K562 (cell line): Measurements from ENCODE around the gene ZNF420. TPM values are rescaled to one million over a fixed set of nuclear protein-coding genes. Genes with fewer than 3 reads are reported as not detected.

ENCODE experiments used
- CREBBP ChIP-seq: IDR thresholded peaks from one replicate; pipeline ENCODE4 v1.6.1; 2012; ENCODE audit warnings: low read depth, mild to moderate bottlenecking, control low read depth, inconsistent platforms, low read length
- FOSL1 ChIP-seq: fragments of 200-800 bp; sonication (Bioruptor generic); conservative IDR thresholded peaks from 2 replicates; pipeline ENCODE4 v1.6.1; 2016; ENCODE audit warnings: missing genetic modification characterization, missing compliant biosample characterization
- FOXJ3 ChIP-seq: sonication (generic); formaldehyde crosslinking; IDR thresholded peaks from 2 replicates; pipeline ENCODE4 v1.4.0; 2020; ENCODE audit warnings: mild to moderate bottlenecking, missing genetic modification reagents
- HDGF ChIP-seq: fragments of 450-650 bp; IDR thresholded peaks from 2 replicates; pipeline ENCODE4 v1.6.1; 2016
- KAT8 ChIP-seq: fragments of 450-650 bp; IDR thresholded peaks from 2 replicates; pipeline ENCODE4 v1.6.1; 2016; ENCODE audit warnings: low read depth, mild to moderate bottlenecking
- L3MBTL2 ChIP-seq: fragments of 450-650 bp; IDR thresholded peaks from 2 replicates; pipeline ENCODE4 v1.6.1; 2016; ENCODE audit warnings: mild to moderate bottlenecking, moderate library complexity
- NCOR1 ChIP-seq: fragments of 450-650 bp; IDR thresholded peaks from 2 replicates; pipeline ENCODE4 v1.6.1; 2016; ENCODE audit warnings: mild to moderate bottlenecking, moderate library complexity
- PML ChIP-seq: IDR thresholded peaks from 2 replicates; pipeline ENCODE4 v1.6.1; 2012; ENCODE audit warnings: low read length, inconsistent platforms
- RBM39 ChIP-seq: fragments of 200-400 bp; formaldehyde crosslinking; optimal IDR thresholded peaks from 2 replicates; pipeline ENCODE3; 2018; ENCODE audit warnings: low read depth, low read length
- SNRNP70 ChIP-seq: fragments of 200-400 bp; formaldehyde crosslinking; optimal IDR thresholded peaks from 2 replicates; pipeline ENCODE3; 2017; ENCODE audit warnings: low read depth, low read length
- TAF15 ChIP-seq: fragments of 200-400 bp; formaldehyde crosslinking; IDR thresholded peaks from 2 replicates; pipeline ENCODE4 v1.6.1; 2017; ENCODE audit warnings: mild to moderate bottlenecking, low read depth, low read length, moderate library complexity
- TSC22D4 ChIP-seq: fragments of 450-650 bp; IDR thresholded peaks from 2 replicates; pipeline ENCODE4 v1.6.1; 2016; ENCODE audit warnings: missing genetic modification characterization, missing biosample characterization, control low read depth
- ZNF197 ChIP-seq: fragments of 200-800 bp; sonication (Bioruptor generic); IDR thresholded peaks from 2 replicates; pipeline ENCODE4 v1.6.1; 2016; ENCODE audit warnings: low read depth, missing genetic modification characterization, missing compliant biosample characterization
- ZNF445 ChIP-seq: fragments of 250-450 bp; sonication (Bioruptor Pico); IDR thresholded peaks from 2 replicates; pipeline ENCODE4 v1.4.0; 2020; ENCODE audit warnings: low read depth, mild to moderate bottlenecking, moderate library complexity
- polyA plus RNA-seq, 8 experiments: library from polyadenylated mRNA; depleted of rRNA in 4 of 8; stranded (reverse) in 5 of 8; unstranded in 3 of 8; fragments of >200 nt; fragmentation: Nextera tagmentation in 2 of 8; fragmentation: Illumina TruSeq in 1 of 8; extraction: Ambion mirVana in 2 of 8; extraction: Trizol in 1 of 8; gene quantifications; 2 replicates each; pipeline versions ENCODE4 v1.2.1 to v1.2.3, GENCODE V29; 2011 to 2014; ENCODE audit warnings: inconsistent platforms in 1 of 8, missing spikeins in 1 of 8
- total RNA-seq, 7 experiments: library from RNA; depleted of rRNA in 6 of 7; stranded (reverse); fragments of >200 nt in 6 of 7; fragmentation: Illumina TruSeq in 2 of 7; extraction: Trizol in 2 of 7; gene quantifications; 2 replicates each; pipeline versions ENCODE4 v1.2.1 to v1.2.3, GENCODE V29; 2011 to 2021; ENCODE audit warnings: low replicate concordance in 1 of 7
- TF ChIP-seq, protein P1 (sequence below): IDR thresholded peaks from 3 replicates; pipeline ENCODE4 v1.6.1; 2011; ENCODE audit warnings: borderline replicate concordance, mild to moderate bottlenecking, moderate library complexity; ENCODE audit not compliant: insufficient read length; ENCODE audit errors: extremely low read depth
- TF ChIP-seq, protein P2 (sequence below): sonication (generic); formaldehyde crosslinking; IDR thresholded peaks from 2 replicates; pipeline ENCODE4 v1.8.0; 2022; ENCODE audit warnings: mild to moderate bottlenecking, missing genetic modification reagents
- TF ChIP-seq, protein P3 (sequence below): fragments of 450-650 bp; IDR thresholded peaks from 2 replicates; pipeline ENCODE4 v1.6.1; 2016; ENCODE audit warnings: borderline replicate concordance
- TF ChIP-seq, protein P4 (sequence below), 2 experiments: fragments of 250-450 bp in 1 of 2; fragments of 450-650 bp in 1 of 2; sonication (Bioruptor Pico) in 1 of 2; IDR thresholded peaks; 2 replicates each; pipeline versions ENCODE4 v1.6.1 to v1.8.0; 2016 to 2021; ENCODE audit warnings: mild to moderate bottlenecking in 2 of 2, moderate library complexity in 2 of 2, missing compliant biosample characterization in 1 of 2, missing genetic modification characterization in 1 of 2

The ZNF420 gene
- total and polyA plus RNA-seq, 9 of the 15 experiments (the other 6 are each of a cell fraction or from before 2014, with no cell fraction given): 2.6 to 7.2 (median 5.1) TPM

DNA sequence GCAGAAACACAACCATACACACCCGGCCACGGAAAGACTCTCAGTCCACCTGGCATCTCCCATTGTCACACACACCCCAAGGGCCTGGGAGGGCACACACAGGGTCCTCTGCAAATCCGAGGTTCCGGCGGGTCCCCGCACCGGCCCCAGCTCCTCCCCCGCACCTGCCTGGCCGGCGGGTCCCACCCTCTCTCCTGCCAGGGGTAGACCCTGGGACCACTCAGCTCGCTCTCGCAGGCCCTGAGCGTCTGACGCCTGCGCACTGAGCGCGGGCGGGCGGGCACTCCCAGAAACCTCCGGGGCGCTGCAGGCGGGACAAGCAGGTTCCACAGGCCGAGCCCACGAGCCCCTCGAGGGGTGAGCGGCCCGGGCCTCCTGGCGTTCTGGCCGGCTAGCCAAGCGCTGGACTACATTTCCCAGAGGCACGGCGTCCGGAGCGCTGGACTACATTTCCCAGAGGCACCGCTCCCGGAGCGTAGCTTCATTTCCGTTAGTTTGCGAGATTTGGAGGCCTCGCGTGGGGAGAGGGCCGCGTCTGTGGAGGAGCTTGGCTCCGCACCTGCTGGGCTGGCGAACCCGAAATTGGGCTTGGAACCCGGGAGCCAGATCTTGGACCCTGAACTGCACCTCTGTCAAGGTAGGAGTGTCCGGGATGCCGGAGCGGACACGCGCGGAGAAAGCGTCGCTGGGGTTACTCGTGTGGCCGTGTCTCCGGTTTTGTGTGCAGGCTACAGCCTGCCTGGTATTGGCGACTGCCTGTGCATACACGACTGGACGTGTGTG is at the start of gene ZNF420 (continued):
- TF ChIP-seq, protein P1, sequence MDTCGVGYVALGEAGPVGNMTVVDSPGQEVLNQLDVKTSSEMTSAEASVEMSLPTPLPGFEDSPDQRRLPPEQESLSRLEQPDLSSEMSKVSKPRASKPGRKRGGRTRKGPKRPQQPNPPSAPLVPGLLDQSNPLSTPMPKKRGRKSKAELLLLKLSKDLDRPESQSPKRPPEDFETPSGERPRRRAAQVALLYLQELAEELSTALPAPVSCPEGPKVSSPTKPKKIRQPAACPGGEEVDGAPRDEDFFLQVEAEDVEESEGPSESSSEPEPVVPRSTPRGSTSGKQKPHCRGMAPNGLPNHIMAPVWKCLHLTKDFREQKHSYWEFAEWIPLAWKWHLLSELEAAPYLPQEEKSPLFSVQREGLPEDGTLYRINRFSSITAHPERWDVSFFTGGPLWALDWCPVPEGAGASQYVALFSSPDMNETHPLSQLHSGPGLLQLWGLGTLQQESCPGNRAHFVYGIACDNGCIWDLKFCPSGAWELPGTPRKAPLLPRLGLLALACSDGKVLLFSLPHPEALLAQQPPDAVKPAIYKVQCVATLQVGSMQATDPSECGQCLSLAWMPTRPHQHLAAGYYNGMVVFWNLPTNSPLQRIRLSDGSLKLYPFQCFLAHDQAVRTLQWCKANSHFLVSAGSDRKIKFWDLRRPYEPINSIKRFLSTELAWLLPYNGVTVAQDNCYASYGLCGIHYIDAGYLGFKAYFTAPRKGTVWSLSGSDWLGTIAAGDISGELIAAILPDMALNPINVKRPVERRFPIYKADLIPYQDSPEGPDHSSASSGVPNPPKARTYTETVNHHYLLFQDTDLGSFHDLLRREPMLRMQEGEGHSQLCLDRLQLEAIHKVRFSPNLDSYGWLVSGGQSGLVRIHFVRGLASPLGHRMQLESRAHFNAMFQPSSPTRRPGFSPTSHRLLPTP: no peak
- TF ChIP-seq ZNF445 (CRISPR knock-in tag) (no peak), PML (no peak; the same call in 1 of the 2 replicates), FOSL1 (tag) (no peak), CREBBP (no peak), TSC22D4 (tag) (no peak), HDGF (no peak), SNRNP70 (no peak), L3MBTL2 (peak; percentile 95), TAF15 (no peak), FOXJ3 (CRISPR knock-in tag) (no peak), RBM39 (no peak), KAT8 (no peak), NCOR1 (no peak), ZNF197 (no peak)
- TF ChIP-seq, protein P2, sequence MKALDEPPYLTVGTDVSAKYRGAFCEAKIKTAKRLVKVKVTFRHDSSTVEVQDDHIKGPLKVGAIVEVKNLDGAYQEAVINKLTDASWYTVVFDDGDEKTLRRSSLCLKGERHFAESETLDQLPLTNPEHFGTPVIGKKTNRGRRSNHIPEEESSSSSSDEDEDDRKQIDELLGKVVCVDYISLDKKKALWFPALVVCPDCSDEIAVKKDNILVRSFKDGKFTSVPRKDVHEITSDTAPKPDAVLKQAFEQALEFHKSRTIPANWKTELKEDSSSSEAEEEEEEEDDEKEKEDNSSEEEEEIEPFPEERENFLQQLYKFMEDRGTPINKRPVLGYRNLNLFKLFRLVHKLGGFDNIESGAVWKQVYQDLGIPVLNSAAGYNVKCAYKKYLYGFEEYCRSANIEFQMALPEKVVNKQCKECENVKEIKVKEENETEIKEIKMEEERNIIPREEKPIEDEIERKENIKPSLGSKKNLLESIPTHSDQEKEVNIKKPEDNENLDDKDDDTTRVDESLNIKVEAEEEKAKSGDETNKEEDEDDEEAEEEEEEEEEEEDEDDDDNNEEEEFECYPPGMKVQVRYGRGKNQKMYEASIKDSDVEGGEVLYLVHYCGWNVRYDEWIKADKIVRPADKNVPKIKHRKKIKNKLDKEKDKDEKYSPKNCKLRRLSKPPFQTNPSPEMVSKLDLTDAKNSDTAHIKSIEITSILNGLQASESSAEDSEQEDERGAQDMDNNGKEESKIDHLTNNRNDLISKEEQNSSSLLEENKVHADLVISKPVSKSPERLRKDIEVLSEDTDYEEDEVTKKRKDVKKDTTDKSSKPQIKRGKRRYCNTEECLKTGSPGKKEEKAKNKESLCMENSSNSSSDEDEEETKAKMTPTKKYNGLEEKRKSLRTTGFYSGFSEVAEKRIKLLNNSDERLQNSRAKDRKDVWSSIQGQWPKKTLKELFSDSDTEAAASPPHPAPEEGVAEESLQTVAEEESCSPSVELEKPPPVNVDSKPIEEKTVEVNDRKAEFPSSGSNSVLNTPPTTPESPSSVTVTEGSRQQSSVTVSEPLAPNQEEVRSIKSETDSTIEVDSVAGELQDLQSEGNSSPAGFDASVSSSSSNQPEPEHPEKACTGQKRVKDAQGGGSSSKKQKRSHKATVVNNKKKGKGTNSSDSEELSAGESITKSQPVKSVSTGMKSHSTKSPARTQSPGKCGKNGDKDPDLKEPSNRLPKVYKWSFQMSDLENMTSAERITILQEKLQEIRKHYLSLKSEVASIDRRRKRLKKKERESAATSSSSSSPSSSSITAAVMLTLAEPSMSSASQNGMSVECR (CRISPR knock-in tag): 0 out of 2 replicates have a peak, but pooled peaks have one; percentile 43
- TF ChIP-seq, protein P3, sequence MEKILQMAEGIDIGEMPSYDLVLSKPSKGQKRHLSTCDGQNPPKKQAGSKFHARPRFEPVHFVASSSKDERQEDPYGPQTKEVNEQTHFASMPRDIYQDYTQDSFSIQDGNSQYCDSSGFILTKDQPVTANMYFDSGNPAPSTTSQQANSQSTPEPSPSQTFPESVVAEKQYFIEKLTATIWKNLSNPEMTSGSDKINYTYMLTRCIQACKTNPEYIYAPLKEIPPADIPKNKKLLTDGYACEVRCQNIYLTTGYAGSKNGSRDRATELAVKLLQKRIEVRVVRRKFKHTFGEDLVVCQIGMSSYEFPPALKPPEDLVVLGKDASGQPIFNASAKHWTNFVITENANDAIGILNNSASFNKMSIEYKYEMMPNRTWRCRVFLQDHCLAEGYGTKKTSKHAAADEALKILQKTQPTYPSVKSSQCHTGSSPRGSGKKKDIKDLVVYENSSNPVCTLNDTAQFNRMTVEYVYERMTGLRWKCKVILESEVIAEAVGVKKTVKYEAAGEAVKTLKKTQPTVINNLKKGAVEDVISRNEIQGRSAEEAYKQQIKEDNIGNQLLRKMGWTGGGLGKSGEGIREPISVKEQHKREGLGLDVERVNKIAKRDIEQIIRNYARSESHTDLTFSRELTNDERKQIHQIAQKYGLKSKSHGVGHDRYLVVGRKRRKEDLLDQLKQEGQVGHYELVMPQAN: no peak; the same call in 1 of the 2 replicates
- TF ChIP-seq, protein P4, sequence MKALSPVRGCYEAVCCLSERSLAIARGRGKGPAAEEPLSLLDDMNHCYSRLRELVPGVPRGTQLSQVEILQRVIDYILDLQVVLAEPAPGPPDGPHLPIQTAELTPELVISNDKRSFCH (CRISPR knock-in tag; IDR thresholded peaks at IDR 0.05): no peak
- TF ChIP-seq, protein P4 (tag; IDR thresholded peaks at IDR 0.05): no peak
